HG03039 (cell line): ENCODE data around the gene C5orf63.
"Not testable (repeated sequence)": the region's sequence is repeated elsewhere in the genome, so short reads cannot be mapped to it uniquely, and the experiment has no call there.

Experiments
- ATAC-seq: cut with Tn5 transposase; IDR thresholded peaks from one replicate; pipeline ENCODE4 v1.9.1; 2021; ENCODE audit warnings: mild to moderate bottlenecking, moderate library complexity; ENCODE audit not compliant: unreplicated experiment

The C5orf63 gene

DNA sequence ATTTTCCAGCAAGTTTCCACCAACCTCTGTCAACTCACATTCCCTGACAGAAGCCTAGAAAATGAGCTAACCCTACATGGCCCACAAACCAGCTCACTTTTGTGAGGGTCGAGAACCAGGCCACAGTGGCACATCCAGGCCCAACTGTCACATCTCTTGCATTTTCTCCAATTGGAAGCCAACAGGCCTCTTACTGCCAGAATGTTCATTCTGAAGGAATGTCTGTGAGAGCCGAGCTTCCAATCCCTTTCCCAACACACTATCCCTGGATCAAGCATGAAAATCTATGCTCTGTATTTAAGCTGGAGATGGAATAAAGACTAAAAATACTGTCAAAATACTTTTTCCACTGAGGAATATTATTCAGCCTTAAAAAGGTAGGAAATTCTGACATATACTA, 62.9 kb downstream of the C5orf63 start:
- no peak for ATAC-seq

DNA sequence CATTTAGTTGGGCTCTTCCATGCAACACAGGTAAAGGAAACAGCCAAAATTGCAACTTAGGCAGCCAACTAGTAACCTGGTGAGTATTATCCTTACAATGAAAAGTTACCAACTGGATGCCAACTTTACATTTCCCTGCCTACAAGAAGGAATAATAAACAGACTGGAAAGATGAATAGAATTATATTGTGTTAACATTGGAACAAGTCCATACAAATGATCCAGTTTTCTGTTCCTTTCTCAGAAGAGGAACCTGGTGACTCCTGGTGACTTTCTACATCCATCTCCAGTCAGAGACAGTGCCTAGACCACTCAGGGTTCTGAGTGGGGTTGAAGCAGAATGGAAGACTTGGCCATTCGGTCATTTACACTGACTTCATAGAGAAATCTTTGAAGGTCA, 63.5 kb downstream of the C5orf63 start:
- ATAC-seq: no peak

DNA sequence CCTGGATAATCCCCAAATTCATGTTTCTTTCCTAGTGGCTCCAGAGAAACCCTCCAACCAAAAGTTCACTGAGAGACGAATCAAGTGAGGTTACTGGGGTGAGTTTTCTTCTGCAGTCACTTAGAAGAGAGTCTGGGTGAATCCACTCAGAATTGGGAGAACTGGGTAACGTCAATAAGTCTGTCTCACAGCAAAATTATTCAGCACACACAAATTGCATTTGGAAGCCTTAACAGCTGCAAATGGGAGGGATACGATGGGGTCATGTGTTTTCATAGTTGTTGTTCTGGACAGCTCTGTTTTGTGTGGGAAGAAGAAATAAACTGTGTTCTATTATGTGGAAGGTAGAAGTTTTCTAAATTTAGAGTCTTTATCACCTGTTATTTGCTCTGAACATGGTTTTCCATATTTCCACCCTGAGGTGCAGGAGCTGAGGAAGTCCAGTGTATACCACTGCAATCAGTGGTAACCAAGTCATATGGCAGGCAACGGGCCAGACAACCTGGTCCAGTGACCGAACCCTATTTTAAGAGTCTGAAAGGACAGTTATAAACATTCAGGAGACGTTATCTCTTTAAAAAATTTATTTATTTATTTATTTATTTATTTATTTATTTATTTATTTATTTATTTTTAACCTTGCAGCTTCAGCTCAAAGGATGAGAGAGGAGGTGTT, 64.9 kb downstream of the C5orf63 start:
- ATAC-seq: no peak

DNA sequence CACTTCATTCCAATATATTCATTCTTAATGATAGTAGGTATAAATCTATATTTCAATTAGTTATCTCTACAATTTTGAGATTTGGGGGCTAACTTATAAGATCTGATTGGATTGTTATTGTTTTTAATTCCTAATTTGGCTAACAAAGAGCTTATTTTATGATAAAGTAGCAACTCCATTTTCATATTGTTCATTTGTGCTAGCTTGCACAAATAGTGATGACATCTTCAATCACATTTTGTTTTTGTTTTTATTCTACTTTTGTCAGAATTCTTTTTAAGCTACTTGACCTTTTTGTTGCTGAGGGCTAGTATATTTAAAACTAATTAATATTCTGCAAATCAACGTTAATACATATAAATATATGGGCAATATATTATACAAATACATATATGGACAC, 65.8 kb downstream of the C5orf63 start:
- no peak for ATAC-seq

DNA sequence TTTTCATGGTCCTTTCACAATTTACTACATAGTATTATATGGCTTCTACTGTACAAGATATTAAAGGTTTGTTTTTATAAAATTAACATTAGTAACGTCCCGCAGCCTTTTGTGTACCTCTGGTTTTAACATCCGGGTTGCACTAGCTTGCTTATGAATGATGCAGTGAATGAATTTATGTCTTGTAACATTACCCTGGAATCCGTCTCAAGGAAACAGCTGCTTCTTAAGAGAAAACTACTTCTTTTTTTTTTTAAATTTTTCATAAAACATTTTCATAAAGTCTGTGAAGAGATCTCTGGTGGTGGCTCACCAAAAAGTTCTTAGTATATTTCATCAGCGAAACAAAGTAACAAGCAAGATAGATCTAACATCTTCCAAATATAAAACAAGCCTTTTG, 66.6 kb downstream of the C5orf63 start:
- ATAC-seq: no peak

DNA sequence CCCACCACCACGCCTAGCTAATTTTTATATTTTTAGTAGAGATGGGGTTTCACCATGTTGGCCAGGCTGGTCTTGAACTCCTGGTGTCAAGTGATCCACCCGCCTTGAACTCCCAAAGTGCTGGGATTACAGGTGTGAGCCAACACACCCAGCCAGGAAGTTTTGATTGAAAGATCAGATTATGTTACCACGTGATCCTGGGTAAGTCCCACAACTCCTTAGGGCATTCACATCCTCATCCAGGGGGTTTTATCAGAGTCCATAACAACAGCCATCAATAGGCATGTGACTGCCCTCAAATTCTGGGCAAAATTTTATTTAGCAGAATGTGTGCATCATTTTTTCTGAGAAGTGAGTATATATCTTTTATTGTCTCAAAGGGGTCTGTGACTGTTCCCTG, 68.0 kb downstream of the C5orf63 start:
- not testable (repeated sequence) for ATAC-seq

DNA sequence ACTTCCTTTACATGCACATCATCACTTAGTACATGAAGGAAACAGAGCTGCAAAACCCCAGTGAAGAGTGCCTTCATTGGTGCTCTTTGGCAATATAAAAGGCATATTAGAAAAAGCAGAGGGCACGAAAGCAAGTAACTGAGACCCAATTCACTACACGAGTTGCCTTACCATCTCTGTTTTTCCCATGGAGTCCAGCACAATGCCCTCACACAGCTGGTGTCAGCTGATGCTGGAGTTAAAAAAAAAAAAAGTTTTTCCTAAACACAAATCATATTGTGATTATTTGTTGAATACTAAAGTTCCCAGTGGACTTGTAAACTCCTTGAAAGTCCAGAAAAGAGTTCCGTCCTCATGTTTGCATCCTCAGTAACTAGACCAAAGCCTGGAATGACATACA, 68.6 kb downstream of the C5orf63 start:
- no peak for ATAC-seq

DNA sequence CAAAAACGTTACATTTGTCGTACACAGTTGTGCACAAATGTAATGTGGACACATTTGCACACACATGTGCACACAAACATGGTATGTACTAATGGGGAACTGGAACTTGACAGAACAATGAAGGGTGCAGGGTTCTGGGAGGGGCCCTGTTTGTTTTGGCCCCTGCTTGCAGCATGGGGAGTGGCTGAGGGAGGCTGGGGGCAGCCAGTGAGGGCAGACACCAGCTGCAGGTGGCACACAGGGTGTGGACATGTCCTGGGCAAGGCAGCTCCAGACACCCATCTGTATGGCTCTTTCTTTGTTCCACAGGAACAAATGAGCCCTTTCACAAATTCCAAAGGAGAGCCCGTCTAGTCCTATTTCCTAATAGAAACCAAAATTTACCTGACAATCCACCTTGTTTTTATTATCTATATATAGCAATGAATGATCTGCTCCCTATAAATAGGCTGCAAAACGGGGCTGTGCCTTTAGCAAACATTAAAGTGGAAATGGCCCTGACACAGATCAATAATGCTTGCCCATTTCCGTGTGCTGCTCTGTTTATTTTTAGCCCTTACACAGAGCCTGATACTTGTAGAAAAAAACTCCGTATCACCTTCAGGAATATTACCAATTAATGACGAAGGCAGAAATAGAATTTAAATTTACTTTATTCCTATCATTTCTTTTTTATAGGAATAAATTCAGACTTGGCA, 69.4 kb downstream of the C5orf63 start:
- no peak for ATAC-seq

DNA sequence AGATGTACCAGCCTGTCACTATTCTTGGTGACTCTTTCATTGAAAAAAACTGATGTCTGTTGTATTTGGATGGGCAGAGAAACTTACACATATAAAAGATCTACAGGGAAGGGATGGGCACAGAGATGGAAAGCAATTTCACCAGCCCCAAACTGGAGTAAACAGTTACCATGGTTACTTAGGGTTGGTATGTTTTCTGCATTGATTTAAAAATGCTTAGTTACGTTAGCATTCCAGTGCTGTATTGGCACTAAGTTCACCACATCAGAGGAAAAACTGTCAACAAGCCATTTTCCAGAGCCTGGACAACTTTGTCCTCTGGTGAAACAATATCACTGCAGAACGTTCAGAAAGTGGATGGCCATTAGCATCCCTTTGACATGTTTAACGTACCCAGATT, 70.9 kb downstream of the C5orf63 start:
- ATAC-seq: no peak

DNA sequence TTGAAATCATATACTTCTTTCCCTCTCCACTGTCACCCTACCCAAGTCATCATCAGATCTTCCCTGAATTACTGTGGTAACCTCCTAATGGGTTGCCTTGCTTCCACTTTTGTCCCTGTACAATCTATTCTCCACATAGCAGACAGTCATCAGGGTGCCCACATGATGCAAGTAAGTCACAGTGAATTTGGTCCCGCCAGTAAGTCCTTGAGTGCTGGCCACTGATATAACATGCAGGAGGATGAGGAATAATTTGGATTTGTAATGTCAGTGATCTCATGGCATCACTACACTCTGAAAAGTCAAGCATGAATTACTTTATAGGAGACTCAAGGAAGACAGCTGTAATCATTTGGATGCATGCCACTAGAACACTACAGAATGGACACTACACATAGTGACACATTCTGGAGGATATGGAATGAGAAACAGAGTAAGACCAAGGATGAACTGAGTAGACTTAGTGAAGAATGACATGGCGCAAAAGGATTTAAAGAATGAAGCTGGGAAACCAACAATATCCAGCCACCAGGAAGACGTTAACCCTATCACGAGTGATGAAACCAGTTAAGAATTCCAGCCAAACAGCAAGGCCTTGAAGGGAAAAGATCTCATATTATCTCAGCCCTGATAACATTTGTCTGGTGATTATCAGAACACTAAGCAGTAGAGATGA, 71.5 kb downstream of the C5orf63 start:
- no peak for ATAC-seq
